ENCODE measurements around the gene DIDO1. TPM values are rescaled to one million over a fixed set of nuclear protein-coding genes. Genes with fewer than 3 reads are reported as not detected.
A peak's percentile ranks its signal among the peaks of the same experiment; 100 is the strongest.

Gene DIDO1
- total RNA-seq, 1 donor, result 46.3 TPM

DNA sequence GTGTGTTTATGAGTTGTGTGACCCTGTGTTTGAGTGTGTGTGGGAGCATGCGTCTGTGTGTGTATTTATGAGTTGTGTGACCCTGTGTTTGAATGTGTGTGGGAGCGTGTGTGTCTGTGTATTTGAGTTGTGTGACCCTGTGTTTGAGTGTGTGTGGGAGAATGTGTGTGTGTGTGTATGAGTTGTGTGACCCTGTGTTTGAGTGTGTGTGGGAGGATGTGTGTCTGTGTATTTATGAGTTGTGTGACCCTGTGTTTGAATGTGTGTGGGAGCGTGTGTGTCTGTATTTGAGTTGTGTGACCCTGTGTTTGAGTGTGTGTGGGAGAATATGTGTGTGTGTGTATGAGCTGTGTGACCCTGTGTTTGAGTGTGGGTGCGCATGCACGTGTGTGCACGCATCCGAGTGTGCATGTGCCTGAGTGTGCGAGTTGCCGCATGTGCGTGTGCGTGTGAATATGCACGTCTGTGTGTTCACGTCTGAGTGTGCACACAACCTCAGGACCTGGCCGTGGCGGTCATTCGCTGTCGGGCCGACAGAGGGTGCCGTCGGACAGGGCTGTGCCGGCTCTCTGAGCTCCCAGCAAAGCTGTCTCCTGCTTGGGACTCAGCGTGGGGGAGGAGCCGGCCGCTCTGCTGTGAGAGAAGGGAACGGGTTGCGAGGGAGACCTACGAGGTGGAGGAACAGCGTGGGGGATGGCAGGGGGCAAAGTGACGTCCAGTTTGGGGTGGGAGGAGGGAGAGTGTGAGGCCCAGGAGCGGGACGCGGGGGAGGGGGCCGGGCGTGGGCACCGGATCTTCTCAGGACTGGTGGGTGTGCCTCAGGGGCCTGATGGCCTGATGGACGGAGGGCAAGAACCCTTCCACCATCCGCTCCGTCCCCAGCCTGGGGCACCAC is 45.9 kb upstream of the DIDO1 start:
- Histone ChIP-seq H4K20me1 (ENCODE audit: insufficient read depth, low read length) (peaks cover 9% of the 10 kb centered on the region), H3K27me3 (ENCODE audit: insufficient read depth, low read length) (peaks cover 42% of the 10 kb centered on the region), H3K4me3 (ENCODE audit: insufficient read depth, low read length) (peak overlapping the region; percentile 39), H3K4me1 (ENCODE audit: insufficient read depth, low read length) (no peaks in the 10 kb centered on the region), H3K9me3 (ENCODE audit: low read depth, low read length) (no peaks in the 10 kb centered on the region), H3K27ac (ENCODE audit: low read depth, low read length) (no peak overlapping the region), H3K36me3 (ENCODE audit: insufficient read depth, low read length) (no peaks in the 10 kb centered on the region), H2AFZ (ENCODE audit: low read length) (no peak overlapping the region), H3K79me2 (ENCODE audit: insufficient read depth, low read length) (no peaks in the 10 kb centered on the region), H3K4me2 (ENCODE audit: insufficient read depth, low read length) (peak overlapping the region; percentile 72)
- peak; percentile 100 for DNase-seq (ENCODE audit: insufficient read length, low spot score, missing footprints)
- TF ChIP-seq, protein P1, sequence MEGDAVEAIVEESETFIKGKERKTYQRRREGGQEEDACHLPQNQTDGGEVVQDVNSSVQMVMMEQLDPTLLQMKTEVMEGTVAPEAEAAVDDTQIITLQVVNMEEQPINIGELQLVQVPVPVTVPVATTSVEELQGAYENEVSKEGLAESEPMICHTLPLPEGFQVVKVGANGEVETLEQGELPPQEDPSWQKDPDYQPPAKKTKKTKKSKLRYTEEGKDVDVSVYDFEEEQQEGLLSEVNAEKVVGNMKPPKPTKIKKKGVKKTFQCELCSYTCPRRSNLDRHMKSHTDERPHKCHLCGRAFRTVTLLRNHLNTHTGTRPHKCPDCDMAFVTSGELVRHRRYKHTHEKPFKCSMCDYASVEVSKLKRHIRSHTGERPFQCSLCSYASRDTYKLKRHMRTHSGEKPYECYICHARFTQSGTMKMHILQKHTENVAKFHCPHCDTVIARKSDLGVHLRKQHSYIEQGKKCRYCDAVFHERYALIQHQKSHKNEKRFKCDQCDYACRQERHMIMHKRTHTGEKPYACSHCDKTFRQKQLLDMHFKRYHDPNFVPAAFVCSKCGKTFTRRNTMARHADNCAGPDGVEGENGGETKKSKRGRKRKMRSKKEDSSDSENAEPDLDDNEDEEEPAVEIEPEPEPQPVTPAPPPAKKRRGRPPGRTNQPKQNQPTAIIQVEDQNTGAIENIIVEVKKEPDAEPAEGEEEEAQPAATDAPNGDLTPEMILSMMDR (IDR thresholded peaks at IDR 0.05; ENCODE audit: extremely low read depth, low read depth, low read length), result peak; percentile 81

DNA sequence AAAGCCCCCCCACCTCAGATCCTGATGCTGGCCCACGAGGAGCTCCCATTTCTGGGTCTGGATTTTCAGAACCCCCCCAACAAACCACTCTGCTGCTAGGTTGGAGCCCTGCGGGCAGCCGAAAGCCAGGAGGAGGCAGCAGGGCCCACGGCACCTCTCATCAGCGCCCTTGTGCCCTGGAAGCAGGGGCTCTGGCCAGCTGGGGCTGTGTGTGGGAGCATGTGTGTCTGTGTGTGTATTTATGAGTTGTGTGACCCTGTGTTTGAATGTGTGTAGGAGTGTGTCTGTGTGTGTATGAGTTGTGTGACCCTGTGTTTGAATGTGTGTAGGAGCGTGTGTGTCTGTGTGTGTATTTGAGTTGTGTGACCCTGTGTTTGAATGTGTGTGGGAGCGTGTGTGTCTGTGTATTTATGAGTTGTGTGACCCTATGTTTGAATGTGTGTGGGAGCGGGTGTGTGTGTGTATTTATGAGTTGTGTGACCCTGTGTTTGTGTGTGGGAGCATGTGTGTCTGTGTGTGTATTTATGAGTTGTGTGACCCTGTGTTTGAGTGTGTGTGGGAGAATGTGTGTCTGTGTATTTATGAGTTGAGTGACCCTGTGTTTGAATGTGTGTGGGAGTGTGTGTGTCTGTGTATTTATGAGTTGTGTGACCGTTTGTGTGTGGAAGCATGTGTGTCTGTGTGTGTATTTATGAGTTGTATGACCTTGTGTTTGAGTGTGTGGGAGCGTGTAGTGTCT is 45.1 kb upstream of the DIDO1 start:
- Histone ChIP-seq H4K20me1 (ENCODE audit: insufficient read depth, low read length) (peaks cover 9% of the 10 kb centered on the region), H3K4me2 (ENCODE audit: insufficient read depth, low read length) (no peak overlapping the region), H3K4me3 (ENCODE audit: insufficient read depth, low read length) (no peak overlapping the region), H3K27ac (ENCODE audit: low read depth, low read length) (no peak overlapping the region), H3K27me3 (ENCODE audit: insufficient read depth, low read length) (peaks cover 37% of the 10 kb centered on the region), H3K79me2 (ENCODE audit: insufficient read depth, low read length) (no peaks in the 10 kb centered on the region), H3K36me3 (ENCODE audit: insufficient read depth, low read length) (peaks cover 3% of the 10 kb centered on the region), H3K4me1 (ENCODE audit: insufficient read depth, low read length) (no peaks in the 10 kb centered on the region), H2AFZ (ENCODE audit: low read length) (no peak overlapping the region), H3K9me3 (ENCODE audit: low read depth, low read length) (no peaks in the 10 kb centered on the region)
- TF ChIP-seq, protein P1 (IDR thresholded peaks at IDR 0.05; ENCODE audit: extremely low read depth, low read depth, low read length), result no peak
- DNase-seq (ENCODE audit: insufficient read length, low spot score, missing footprints), result no peak

DNA sequence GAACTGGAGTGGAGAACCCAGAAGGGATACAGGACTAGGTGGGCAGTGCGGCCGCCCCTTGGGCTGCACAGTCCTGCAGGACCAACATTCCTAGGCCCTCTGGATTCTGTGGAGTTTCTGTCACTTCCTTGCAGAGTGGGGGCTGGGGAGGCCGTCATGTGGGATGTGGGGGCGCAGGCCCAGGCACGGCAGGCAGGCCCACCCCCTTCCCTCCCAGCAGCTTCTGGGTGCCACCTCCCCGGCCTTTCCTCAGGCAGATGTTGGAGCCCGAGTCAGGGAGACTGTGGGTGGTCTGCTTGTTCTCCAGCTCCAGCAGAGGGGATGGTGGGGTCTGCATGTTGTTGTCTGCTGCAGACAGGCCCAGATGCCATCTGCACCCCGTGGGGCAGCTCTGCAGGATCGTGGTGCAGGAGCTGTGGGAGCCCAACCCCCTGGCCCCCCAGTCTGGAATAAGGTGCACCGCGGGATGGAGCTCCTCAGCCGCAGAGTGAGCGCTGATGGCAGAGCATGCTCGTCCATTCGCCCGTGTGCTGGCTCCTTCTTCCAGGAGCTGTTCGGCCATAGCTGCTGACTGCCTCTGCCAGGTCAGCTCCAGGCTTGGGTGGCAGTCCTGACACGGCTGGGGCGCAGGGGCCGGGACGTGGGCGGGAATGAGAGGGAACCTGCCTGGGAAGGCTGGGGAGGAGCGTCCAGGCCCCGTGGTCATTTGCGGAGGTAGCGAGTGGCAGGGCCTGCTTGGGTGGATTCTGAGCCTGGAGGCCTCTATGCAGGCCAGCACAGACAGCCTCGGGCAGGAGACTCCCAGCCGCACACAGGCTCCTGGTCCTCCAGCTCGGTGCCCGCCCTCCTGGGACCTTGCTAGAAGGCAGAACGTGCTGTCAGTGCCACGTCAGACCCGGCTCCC is 44.3 kb upstream of the DIDO1 start:
- Histone ChIP-seq H3K27ac (ENCODE audit: low read depth, low read length) (no peak overlapping the region), H2AFZ (ENCODE audit: low read length) (no peak overlapping the region), H3K4me1 (ENCODE audit: insufficient read depth, low read length) (no peaks in the 10 kb centered on the region), H3K79me2 (ENCODE audit: insufficient read depth, low read length) (no peaks in the 10 kb centered on the region), H3K27me3 (ENCODE audit: insufficient read depth, low read length) (peaks cover 34% of the 10 kb centered on the region), H3K36me3 (ENCODE audit: insufficient read depth, low read length) (peaks cover 3% of the 10 kb centered on the region), H3K9me3 (ENCODE audit: low read depth, low read length) (no peaks in the 10 kb centered on the region), H4K20me1 (ENCODE audit: insufficient read depth, low read length) (peaks cover 9% of the 10 kb centered on the region), H3K4me2 (ENCODE audit: insufficient read depth, low read length) (no peak overlapping the region), H3K4me3 (ENCODE audit: insufficient read depth, low read length) (no peak overlapping the region)
- no peak for DNase-seq (ENCODE audit: insufficient read length, low spot score, missing footprints)
- TF ChIP-seq, protein P1 (IDR thresholded peaks at IDR 0.05; ENCODE audit: extremely low read depth, low read depth, low read length), result no peak
